GM19395 (cell line): ENCODE data around the gene TBC1D22A.
A peak's percentile ranks its signal among the peaks of the same experiment; 100 is the strongest.

Experiments
- ATAC-seq: cut with Tn5 transposase; IDR thresholded peaks from one replicate; pipeline ENCODE4 v1.9.1; 2021; ENCODE audit warnings: mild to moderate bottlenecking, moderate library complexity; ENCODE audit not compliant: unreplicated experiment

The TBC1D22A gene

DNA sequence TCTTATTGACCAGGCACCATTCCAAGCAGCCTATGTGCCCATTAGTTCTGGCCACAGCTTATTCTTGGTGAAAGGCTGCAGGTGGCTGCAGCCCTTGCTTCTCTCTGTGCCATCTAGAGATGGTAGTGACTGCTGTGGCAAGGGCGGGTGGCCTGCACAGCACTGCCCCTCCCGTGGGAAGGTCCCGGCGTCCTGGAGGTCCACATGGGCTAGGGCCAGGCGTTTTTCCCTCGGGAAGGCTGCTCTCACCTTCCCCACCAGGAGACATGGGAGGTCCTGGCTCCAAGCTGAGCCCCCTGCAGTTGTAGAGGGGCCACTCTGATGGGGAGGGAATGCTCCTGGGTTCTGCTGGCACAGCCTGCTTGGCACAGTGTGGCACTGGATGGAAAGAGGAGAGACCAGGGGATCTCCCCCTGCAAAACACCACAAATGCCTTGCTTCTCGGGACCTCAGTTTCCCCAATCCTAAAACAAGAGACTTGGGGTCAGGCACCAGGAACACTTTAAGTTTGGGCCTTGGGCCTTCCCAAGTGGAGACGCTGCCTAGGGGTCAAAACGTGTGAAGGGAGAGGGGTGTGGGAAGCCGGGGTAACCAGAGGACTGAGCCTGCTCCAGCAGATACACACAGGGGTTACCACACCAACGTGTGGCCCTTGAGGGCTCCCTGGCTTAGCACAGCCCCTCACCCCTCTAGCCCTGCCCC lies 10.0 kb upstream of the TBC1D22A start:
- no peak for ATAC-seq

DNA sequence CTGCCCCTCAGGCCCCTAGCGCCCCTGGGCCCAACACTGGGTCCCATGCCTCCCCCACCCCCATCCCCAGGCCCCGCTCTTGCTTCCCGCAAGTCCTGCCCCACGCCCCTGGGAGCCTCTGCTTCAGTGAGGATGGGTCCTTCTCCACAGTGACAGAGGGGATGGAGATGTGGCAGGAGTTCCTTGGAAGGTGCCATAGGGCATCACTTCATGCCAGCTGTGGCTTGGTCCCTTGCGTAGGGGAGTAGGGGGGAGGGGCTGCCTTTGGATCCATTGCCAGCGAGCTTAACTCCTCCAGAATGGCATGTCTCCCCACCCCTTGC lies 9.5 kb upstream of the TBC1D22A start:
- no peak for ATAC-seq

DNA sequence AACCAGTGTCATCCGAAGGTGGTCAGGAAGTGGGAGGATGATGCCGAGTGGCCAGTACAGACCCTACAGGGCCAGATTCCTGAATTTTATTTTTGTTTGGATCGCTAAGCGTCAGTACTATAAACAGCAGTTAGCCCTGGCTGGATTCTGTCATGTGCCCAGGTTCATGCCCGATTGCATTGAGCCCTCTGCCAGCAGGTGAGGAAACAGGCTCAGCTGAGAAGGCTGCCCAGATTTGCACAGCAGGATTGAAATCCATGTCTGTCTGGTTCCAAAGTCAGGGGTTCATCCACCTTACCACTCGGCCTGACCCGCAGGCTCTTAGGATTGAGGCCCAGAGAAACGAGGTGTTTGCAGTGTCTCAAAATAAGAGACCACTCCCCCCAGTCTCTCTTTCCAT lies 9.1 kb upstream of the TBC1D22A start:
- ATAC-seq: no peak

DNA sequence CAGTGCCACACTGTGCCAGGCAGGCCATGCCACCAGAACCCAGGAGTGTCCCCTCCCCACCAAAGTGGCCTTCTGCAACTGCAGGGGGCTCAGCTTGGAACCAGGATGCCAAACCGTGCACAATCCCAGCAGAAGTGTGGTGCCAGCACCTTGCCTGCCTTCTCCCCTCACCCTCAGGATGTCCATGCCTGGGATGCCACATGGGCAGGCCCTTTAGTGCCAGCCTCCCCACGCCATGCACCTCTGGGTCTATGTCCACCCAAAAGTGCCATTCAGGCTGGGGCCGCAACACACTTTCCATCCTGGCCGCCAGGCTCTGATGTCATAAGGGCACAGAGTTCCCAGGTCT lies 8.7 kb upstream of the TBC1D22A start:
- no peak for ATAC-seq

DNA sequence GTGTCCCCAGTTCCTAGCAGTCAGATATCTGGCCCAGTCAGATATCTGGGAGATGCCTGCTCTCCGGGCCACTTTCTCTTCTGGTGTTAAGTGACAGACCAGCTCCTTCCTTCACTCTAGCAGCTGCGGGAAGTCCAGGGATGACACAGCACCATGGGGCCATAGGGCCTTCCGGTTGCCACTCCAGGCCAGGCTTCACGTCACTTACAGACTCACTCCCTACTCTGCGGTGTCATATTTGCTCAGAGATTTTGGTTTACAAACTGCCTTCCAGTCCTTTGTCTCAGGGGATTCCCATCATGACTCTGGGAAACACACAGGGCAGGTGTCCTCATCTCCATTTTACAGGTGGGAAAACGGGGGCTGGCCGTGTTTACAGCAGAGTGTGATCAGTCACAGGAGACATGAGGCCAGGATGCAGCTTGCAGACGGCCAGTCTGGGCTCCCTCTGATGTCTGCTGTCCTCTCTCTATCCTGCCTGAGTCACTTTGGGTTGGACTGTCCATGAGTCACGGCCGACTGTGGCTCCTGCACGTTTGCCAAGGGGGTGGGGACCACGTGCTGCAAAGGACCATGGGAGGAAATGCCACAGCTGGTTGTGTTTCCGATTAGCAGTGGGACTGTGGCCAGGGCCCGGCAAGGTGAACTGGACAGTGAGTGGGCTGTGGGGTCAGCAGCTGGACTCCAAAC lies 8.2 kb upstream of the TBC1D22A start:
- no peak for ATAC-seq

DNA sequence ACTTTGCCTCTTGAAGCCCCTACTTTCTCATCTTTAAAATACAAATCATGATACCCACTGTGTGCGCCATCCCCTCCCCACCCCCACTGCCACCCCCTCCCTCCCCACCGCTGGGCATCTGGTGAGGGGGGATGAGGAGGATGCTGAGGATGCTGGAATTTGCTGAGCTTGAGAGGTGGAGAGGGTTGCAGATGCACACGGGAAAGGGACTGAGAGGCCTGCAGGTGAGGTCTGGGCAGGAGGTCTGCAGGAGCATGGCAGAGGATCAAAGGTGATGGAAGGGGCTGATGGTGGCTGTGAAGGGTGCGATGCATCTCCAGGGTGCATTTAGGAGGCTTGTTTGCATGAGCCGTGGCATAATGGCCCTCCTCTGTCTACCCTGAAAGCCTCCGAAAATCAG lies 7.6 kb upstream of the TBC1D22A start:
- no peak for ATAC-seq

DNA sequence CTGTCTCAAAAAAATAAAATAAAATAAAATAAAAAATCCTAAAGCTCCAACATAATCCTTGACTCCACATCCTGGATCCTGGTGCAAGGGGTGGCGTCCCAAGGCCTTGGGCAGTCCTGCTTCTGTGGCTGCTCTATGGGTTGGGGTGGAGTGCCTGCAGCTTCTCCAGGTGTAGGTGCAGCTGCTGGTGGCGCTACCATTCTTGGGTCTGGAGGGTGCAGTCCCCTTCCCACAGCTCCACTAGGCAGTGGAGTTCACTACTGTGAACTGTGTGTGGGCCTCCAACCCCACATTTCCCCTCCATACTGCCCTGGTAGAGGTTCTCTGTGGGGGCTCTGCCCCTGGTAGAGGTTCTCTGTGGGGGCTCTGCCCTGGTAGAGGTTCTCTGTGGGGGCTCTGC lies 6.9 kb upstream of the TBC1D22A start:
- no peak for ATAC-seq

DNA sequence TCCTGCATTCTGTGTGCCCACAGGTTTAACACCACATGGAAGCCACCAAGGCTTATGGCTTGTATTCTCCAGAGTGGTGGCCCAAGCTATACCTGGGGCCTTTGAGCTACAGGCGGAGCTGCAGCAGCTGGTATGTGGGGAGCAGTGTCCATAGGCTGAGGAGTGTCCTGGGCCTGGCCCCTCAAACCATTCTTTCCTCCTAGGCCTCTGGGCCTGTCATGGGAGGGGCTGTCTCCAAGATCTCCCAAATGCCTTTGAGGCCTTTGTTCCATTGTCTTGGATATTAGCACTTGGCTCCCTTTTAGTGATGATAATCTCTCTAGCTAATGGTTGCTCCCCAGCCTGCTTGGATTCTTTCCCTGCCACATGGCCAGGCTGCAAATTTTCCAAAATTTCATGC lies 6.4 kb upstream of the TBC1D22A start:
- ATAC-seq: no peak

DNA sequence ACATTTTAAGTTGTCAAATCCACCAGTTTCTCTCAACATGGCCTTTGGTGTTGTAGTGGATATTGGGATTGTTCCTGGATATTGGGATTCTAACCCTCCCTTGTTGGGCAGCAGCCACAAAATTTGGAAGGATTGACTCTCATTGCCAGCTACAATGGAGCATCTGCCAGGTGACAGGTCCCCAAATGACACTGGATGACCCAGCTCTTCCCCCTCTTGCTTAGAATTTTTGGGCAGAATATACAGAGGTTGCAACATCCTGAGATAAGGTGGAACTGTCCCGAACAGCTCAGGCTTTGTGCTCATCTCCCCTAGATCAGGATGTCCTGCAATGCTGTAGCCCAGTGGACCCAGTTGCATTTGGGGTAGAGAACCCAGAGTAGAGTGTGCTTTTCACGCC lies 5.3 kb upstream of the TBC1D22A start:
- ATAC-seq: no peak

DNA sequence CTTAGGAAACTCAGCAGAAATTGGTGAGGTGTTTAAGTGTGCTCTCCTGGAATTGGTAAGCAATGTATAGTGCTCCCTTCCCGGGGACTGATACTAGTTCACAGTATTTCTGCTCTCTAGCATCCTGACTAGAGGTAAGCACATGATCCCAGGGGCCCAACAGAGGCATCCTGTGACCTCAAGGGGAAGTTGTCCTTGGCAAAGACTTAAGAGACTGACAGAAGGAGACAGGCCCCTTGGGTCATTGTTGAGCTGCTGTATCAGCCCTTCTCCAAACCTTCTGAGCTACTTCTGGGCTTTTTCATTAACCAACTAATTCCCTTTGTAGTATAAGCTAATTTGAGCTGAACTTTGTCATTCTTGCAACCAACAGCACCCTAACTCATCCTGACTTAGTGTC lies 4.3 kb upstream of the TBC1D22A start:
- ATAC-seq: no peak

DNA sequence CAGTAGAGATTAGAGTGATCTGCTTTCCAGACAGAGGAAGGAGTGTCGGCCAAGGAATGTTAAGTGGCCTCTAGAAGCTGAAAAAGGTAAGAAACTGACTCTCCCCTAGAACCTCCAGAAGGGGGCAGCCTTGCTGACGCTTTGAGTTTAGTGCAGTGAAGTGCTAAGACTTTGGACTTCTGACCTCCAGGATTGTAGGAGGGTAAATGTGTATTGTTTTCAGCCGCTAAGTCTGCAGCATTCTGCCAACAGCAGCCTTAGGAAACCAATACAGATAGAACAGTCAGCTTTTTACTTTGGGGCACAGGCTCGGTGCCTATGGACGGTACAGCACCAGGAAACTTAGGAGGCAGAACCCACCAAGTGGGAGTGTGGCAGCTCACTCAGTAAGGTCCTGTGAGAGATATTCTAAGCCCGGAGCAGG lies 3.6 kb upstream of the TBC1D22A start:
- ATAC-seq: no peak

DNA sequence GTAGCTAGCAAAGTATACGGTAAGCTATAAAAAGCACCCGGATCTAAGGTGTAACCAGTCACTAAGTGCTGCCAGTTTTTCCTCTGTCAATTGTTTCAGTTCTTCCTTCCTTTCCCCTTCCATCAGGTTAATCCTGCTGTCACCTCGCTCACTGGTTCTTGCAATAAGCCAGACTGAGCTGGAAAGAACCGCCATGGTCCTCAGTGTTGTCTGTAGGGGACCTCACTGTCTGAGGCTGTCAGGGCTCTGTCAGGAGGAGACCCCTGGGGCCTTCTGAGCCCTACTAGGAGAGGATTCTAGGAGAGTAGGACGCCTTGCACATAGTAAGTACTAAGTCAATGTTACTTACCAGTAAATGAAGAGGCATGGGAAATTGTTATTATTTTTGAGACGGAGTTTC lies 1.4 kb upstream of the TBC1D22A start:
- no peak for ATAC-seq

DNA sequence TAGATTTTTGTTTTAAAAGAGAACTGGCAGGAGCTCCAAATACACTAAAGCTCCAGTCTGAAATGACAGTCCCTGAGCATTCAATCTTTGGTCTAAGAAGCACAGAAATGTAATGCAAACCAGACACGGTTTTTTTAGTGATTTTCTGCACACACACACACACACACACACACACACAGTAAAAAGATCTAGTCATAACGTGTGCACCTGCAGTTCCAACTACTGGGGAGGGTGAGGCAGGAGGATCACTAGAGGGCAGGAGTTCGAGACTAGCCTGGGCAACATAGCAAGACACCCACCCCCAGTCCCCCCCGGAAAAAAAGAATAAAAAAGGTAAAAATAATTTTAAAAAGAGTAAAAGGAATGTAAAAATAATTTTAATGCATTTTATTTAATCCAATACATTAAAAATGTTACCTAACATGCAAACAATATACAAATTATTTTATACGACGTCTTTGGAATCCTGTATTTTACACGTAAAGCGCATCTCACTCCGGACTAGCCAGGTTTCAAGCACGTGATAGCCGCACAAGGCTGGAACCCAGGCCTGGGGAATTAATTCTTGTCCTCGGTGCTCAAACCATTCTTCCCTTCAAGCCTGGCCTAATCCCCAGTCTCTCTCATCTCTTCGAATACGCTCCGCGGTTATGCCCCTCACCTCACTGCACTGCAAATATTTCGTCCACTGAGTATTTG lies 762 bp upstream of the TBC1D22A start:
- peak; percentile 11 for ATAC-seq

DNA sequence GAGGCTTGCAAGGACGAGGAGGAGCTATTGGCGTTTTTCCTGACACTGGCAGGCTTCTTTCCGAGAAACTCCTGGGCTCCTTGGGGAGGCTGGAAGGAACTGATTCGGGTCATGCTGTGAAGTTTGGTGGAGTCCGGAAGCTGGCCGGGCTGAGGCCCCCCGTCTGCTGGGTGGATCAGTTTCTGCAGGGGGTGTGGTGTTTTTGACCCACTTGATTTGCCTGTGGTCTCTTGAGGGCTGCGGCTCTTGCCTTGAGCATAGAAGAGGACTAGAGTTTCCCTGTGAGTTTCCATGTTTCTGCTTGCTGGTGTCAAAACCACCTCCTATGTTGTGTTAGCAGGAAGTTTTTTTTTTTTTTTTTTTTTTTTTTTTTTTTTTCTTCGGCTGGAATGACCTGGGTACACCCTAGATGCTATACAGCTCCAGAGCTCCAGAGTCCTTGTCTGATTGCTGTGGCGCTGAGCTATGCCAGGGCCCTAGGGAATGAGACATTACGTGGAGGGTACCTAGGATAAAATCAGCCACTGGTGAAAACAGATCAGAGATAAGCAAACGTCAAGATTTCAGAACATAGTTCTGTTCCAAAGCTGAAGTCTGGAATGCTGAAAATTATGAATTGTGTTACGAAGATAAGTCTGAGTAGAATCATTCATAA lies 728 bp downstream of the TBC1D22A start:
- peak; percentile 52 for ATAC-seq

DNA sequence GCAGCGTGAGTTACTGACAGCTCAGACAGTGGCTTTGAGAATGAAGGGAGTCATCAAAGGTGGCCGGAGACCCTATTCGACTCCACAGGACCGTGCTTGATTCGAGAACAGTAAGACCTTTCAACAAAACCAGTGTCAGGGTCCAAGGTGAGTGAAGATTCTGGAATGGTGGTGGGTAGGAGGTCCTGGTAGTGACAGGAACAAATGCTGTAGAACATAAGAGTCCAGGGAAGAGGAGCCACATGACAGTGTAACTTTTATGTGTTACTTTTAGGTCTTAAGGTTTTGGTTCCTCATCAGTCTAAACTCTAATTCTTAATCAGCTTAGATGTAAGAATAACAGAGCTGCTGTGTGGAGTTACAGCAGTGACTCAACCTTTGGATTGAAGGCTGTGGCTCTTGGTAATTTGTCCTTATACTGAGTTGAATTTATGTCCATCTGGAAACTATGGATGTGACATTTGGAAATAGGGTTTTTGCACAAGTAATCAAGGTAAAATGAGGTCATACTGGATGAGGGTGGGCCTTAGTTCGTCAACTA lies 1.8 kb downstream of the TBC1D22A start:
- no peak for ATAC-seq

DNA sequence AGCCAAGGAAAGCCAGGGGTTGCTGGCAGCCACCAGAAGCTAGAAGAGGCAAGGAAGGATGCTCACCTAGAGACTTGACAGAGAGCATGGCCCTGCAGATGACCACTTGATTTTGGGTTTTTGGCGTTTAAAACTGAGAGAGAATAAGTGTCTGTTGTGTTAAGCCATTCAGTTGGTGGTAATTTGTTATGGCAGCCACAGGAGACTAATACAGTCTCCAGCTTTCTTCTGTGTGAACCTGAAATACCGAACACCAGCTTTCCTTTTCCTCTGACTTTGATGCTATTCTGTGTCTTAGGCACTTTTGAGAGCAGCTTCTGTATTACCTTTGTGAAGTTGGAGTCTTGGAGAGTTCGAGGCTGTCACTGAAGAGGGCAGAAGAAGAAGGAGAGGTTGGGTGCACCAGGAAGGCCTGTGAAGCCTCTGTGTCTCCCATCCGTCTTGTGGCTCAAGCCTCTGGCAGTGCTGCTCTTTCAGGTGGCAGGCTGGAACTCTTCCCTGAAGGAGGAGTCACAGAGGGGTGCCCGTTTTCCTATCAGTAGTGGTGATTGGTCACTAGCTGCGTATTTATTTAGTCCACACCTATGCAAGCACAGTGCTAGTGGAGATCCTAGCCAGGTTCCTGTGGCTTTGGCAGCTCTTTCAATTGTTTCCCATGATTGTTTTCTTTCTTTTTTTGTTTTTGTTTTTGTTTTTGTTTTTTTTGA lies 2.5 kb downstream of the TBC1D22A start:
- ATAC-seq: no peak

DNA sequence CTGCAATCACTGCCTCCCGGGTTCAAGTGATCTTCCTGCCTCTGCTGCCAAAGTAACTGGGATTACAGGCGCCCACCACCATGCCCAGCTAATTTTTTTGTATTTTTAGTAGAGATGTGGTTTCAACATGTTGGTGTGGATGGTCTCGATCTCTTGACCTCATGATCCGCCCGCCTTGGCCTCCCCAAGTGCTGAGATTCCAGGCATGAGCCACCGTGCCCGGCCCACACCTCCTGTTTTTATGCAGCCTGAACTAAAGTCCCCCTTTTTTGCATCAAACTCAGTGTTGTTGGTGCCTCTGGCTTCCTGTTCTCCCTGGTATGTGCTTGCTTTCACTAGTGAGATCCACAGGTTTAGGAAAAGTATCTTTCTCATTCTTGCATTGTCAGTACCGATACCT lies 4.2 kb downstream of the TBC1D22A start:
- no peak for ATAC-seq

DNA sequence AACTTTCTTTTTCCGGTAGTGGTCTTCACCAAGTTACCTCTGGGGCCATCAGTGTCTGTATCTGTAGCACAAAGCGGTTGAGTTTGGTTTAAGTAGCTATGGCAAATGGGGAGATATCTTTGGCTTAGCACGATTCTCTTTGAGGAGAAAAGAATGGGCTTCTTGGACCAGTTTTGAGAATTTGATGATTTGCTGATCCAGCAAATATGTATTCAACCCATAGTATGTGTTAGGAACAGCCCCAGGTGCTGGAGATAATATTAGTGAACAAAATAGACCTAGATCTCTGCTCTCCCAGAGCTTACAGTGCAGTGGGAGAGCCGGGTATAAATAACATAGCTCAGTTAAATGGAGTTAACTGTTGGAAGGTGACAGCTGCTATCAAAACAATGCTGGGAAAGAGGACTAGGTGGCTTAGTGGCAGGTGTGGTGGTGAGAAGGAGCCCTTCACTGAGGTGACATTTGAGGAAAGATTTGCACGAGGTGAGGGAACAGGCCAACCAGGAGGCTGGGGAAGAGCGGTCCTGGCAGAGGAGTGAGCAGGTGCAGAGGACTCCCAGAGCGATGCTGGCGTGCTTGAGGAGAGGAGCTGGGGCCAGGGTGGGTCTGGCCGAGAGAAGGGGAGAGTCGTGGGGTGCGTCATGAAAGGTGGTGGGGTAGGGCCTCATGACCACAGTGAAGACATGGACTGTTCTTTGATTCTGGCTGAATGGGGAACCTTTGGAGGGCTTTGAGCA lies 5.0 kb downstream of the TBC1D22A start:
- ATAC-seq: no peak

DNA sequence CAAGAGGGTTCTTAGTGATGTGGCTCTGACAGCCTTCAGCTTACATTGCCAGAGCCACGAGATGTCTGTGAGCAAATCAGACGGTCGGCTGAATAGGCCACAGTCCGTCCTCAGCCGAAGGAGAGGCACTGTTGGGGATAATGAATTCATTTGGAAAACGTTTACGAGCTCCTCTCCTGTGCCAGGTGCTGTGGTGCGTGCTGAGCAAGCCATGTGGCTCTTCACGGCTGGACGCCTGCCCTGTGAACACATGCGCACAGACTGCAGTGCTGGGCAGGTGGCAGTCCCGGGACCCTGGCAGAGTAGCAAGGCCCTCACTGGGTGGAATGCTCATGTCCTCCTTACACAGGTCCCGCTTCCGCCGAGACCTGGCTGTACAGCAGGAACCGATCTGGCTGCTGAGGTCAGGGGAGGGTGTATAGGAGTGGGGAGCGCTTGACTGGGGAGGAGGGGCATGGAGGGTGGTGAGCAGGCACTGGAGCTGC lies 6.8 kb downstream of the TBC1D22A start:
- no peak for ATAC-seq

DNA sequence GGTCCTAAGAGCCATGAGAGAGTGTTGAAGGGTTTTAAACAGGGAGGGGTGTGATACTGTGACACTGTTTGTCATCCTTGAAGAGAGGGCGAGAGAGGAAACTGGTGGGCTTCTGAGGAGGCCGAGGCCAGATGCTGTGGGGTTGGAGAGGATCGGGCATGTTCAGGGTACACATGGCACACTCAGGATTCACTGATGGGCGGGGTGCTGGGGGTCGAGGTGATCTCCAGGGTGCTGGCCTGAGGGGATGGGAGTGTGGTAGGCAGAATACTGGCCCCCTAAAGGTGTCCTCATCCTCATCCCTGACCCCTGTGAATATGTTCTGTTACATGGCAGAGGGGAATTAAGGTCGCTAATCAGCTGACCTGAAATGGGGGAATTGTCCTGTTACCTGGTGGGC lies 7.3 kb downstream of the TBC1D22A start:
- no peak for ATAC-seq
